Endometrial microvascular endothelial cells (primary cell): ENCODE measurements around the gene EML3. TPM values are rescaled to one million over a fixed set of nuclear protein-coding genes. Genes with fewer than 3 reads are reported as not detected.

Source experiments
- in situ Hi-C: cut with HindIII; loops from 2 replicates; pipeline ENCODE4 v1.10.0; 2017; ENCODE audit warnings: low sequenced_read_pairs, low pct_unique_long_range_greater_than_20kb; ENCODE audit errors: inconsistent ontology term
- total RNA-seq: library from RNA; depleted of rRNA; stranded (reverse); fragments of >200 nt; gene quantifications from one replicate; pipeline ENCODE4 v1.2.3, GENCODE V29; 2015; ENCODE audit errors: inconsistent ontology term

The EML3 gene
- total RNA-seq, 1 donor from 2014 or later: 42.1 TPM

- in situ Hi-C loops: no loop called here
Observed at GRCh38 chr11:62575837-62576236, 36.7 kb downstream of the EML3 start.

- in situ Hi-C loops: no loop called here
Observed at GRCh38 chr11:62575156-62575555, 37.4 kb downstream of the EML3 start.

- in situ Hi-C loops: loop anchor here (25.0 kb wide), 2 partner anchors 88 to 137 kb away; partner anchors contain the start of genes C11orf98, CSKMT, INTS5 and LBHD1
Observed at GRCh38 chr11:62574363-62575071, 38.1 kb downstream of the EML3 start.

- in situ Hi-C loops: loop anchor here (25.0 kb wide), 2 partner anchors 89 to 136 kb away; partner anchors contain the start of genes C11orf98, CSKMT, INTS5 and LBHD1
Observed at GRCh38 chr11:62573592-62574362, 38.8 kb downstream of the EML3 start, which contains the start of gene EEF1G. Gene EEF1G (minus strand): TSS chr11:62573891. CDS start chr11:62573842, 49 bp downstream.

DNA sequence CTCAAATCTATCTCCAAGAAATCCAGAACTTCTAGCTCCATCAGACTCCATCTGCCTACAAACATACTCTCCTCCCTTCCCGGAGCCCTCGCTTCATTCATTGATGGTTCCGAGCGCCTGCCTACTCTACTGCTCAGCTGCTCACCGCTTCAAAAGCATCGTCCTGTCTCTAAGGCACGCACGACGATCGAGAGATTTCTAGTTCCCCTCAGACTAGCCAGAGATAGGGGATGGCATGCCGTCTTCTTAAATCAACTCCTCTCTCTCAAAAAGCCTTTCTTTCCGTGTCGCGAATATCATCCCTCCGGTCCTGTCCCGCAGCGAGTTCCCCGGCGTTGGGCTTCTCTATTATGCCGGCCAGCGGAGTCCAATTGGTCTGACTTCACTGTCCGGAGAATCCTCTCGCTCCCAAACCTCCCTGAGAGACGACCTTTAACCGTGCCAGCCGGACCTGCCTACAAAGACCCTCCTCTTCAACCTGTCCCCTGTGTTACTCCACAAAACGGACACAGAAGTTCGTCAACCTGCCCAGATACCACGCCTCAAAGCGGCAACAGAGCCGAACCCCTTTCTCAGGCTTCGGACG, 39.5 kb downstream of the EML3 start:
- in situ Hi-C loops: loop anchor here (25.0 kb wide), 2 partner anchors 89 to 136 kb away; partner anchors contain the start of genes C11orf98, CSKMT, INTS5 and LBHD1

DNA sequence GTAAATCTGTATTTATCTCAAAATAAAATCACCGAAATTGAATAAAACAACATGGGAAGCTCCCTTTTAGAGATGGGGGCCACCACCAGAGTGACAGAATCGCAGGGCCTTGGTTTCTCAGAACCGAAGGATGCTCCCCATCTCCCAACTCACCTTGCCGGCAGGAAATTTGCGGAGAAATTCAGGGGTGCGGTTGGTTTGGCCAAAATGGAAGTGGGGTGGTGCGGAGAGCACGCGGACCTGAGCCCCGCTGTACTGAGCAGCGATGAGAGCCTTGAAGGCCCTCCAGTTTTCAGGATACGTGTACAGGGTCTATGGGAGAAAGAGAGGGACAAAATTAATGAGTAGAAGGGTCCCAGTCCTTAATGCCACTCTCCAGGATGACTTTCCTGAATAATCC, 40.1 kb downstream of the EML3 start:
- in situ Hi-C loops: loop anchor here (25.0 kb wide), 2 partner anchors 90 to 135 kb away; partner anchors contain the start of genes C11orf98, CSKMT, INTS5 and LBHD1

DNA sequence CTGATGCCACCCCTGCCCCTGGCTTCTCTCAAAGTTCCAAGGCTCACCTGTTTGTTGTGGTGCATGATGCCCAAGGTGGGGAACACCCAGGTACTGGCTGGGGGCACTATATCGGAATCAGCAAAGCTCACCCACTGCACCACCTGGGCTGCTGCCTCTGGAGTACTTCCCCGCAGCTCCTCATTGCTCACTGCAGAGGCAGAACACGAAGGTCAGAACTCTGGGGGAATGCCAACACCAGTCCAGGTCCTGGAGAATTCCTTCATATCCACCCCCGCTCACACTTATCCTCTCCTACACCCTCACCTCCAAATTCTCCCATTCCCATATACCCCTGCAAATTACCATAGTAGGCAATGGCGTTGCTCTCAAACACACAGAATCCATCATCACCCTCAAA, 41.1 kb downstream of the EML3 start:
- in situ Hi-C loops: loop anchor here (25.0 kb wide), 2 partner anchors 91 to 134 kb away; partner anchors contain the start of genes C11orf98, CSKMT, INTS5 and LBHD1

- in situ Hi-C loops: loop anchor here (25.0 kb wide), 2 partner anchors 91 to 134 kb away; partner anchors contain the start of genes C11orf98, CSKMT, INTS5 and LBHD1
Observed at GRCh38 chr11:62570903-62571302, 41.7 kb downstream of the EML3 start.

- in situ Hi-C loops: loop anchor here (25.0 kb wide), 2 partner anchors 93 to 132 kb away; partner anchors contain the start of genes C11orf98, CSKMT, INTS5 and LBHD1
Observed at GRCh38 chr11:62569611-62570010, 43.0 kb downstream of the EML3 start.

DNA sequence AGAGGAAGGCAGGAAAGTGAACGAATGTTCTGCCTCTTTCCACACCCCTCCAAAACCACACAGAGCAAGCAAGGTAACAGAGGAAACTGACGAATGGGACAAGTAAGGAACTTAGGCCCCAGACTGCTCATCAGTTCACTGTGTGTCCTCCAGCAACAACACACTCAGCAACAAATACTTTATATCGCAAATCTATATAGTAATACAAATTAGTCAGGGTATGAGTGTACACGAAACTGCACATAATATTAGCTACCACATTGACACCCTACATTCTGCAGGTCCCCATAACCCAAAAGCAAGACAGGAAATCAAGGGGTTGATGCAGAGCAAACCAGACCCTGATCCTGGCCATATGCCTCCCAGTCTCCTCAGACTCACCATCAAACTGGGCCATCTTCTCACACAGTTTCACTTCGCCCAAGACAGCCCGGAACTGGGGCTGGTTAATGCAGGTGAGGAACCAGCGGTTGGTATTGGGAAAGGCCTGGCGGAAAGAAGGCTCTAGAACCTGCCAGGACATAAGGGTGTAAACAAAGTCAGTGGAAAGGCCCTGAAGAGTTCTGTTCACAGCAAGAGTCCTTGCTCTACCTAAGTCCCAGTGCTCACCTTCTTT, 45.4 kb downstream of the EML3 start:
- in situ Hi-C loops: loop anchor here (25.0 kb wide), 2 partner anchors 95 to 130 kb away; partner anchors contain the start of genes C11orf98, CSKMT, INTS5 and LBHD1

DNA sequence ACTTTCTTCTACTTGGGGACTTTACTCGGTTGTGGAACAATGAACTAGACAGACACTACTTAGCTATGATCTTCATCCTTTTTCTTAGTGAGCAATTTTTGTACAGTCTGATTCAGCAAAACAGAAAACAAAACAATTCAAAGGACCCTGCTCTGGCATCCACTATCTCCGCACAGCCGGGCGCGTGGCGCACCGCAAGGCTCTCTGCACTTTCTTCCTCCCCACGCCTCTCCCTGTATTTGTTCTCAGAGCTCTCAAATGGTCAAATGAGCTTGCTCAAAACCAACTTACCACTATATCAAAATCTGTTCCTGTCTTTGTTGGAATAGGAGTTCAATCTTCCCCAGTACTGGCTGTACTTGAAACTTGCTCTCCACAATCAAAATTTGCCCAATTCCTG, 46.3 kb downstream of the EML3 start:
- in situ Hi-C loops: loop anchor here (25.0 kb wide), 2 partner anchors 96 to 129 kb away; partner anchors contain the start of genes C11orf98, CSKMT, INTS5 and LBHD1

DNA sequence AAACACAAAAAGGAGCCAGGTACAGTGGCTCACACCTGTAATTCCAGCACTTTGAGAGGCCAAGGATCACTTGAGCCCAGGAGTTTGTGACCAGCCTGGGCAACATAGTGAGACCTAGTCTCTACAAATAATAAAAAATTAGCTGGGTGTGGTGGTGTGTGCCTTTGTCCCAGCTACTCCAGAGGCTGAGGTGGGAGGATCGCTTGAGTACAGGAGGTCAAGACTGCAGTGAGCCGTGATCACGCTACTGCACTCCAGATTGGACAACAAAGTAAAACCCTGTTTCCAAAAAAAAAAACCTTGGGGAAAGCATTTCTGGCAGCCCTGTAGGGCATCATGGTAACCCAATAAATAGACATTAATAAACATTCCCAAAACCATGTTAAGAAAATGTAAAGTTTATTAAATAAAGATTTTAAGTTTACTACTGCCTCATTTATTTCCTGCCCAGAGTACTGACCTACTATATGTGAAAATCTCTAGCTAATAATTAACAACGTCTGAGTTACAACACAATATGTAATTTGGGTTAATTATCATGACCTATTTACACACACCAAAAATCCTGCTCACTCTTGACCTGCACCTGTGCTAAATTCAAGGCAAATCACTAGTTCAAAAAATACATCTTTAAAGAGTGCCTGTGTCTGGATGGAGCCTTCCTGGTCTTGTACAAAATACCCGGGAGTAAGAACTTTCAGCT, 47.3 kb downstream of the EML3 start:
- in situ Hi-C loops: loop anchor here (25.0 kb wide), 2 partner anchors 97 to 128 kb away; partner anchors contain the start of genes C11orf98, CSKMT, INTS5 and LBHD1

DNA sequence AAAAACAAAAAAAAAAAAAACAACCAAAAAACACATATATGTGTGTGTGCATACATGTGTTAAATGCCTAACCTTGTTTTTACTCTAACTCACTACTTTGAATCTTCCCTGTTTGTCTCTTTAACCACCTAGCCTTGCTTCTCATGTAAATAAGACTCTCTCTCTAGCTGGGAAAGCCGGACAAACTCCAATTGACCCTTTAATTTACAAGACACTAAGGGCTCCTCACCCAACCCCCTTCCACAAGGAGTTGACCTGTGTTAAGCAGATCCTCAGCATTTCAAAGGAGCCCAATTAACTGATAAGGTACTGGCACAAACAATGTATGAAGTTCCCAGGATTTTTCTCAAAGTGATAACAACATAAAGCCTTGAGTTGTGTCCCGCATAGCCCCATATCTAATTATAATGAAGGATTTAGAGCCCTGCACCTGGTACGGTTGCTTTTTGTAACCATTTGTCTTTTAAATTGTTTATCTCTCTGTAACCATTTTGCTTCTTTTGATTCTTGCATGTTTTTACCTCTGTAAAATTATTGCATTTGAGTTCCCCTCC, 50.8 kb downstream of the EML3 start:
- in situ Hi-C loops: loop anchor here (25.0 kb wide), 2 partner anchors 101 to 124 kb away; partner anchors contain the start of genes C11orf98, CSKMT, INTS5 and LBHD1

DNA sequence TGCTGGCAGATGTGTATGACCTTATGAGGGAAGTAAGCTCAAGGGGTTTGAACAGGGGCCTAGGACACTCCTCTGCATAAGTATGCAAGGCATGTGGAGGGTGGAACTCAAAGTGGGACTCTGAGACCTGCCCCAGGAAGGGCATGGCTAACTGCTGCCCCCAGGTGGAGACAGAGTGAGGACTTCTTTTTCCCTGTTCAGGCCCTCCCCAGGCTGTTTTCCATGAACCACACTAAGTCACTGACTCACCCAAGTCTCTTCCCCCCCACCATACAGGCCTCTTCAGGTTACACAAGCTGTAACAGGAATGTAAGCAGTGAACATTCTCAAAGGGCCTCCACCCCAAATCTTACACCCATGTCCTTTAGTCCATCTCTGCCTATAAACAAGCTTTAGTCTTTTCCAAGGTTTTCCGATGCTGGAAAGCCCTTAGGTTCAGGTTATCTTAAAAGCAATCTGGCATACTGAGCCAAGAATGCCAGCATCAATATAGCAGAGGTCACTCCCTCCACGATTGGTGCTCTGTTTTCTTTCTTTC, 51.9 kb downstream of the EML3 start:
- in situ Hi-C loops: loop anchor here (25.0 kb wide), 2 partner anchors 102 to 123 kb away; partner anchors contain the start of genes C11orf98, CSKMT, INTS5 and LBHD1

- in situ Hi-C loops: loop anchor here (25.0 kb wide), 2 partner anchors 103 to 122 kb away; partner anchors contain the start of genes C11orf98, CSKMT, INTS5 and LBHD1
Observed at GRCh38 chr11:62559626-62560025, 52.9 kb downstream of the EML3 start.

DNA sequence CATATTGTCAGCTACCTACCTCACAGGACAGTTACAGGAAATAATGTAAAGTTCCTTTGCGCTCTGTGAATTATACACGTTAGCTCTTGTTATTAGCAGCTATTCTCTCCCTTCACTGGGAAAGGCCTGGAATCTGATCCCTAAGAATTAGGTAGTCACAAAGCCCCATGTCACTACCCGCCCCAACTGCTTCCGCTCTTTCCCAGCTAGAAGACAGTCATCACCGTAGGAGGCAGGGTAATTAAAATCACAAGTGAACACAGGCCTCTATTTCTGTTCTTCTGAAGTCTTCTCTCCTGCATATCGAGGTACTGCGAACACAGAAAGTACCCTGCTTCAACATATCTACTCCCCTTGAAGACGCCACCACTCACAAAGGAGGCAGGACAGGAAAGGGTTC, 53.4 kb downstream of the EML3 start:
- in situ Hi-C loops: loop anchor here (25.0 kb wide), 2 partner anchors 103 to 122 kb away; partner anchors contain the start of genes C11orf98, CSKMT, INTS5 and LBHD1

- in situ Hi-C loops: loop anchor here (25.0 kb wide), 2 partner anchors 104 to 121 kb away; partner anchors contain the start of genes C11orf98, CSKMT, INTS5 and LBHD1
Observed at GRCh38 chr11:62558669-62559068, 53.9 kb downstream of the EML3 start.
